ENCODE measurements around the gene TBL1Y.
"Not testable (repeated sequence)": the region's sequence is repeated elsewhere in the genome, so short reads cannot be mapped to it uniquely, and the experiment has no call there.

Gene TBL1Y

DNA sequence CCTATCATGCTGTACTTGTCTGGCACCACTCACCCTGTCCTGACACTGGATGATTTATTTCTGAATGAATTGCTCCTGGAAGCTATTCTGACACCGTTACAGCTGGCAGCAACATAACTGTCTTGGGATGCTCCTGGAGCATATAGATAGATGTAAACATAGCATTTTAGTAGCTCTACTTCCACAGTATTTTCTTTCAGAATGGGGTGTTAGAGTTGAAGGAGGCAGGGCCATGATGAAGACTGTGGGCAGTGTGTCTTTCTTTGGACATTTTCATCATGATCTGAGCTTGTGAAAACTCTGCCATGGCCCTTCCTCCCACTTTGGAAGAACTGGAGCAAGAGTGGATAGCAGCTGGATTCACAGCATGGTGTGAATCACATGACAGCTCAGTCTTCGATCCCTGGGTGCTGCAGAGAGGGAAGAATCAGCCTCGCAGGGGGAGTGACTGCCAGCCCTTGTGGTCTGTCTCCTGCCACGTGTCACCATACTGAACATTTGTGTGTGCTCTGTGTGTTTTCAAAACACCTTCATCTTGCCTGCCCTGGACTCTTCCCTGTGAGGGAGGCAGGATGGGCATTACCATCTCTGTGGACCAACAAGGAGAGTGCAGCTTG is 61.9 kb downstream of the TBL1Y start:
- no peak overlapping the region for H3K4me3 ChIP-seq (ENCODE audit: low read depth, low read length)

DNA sequence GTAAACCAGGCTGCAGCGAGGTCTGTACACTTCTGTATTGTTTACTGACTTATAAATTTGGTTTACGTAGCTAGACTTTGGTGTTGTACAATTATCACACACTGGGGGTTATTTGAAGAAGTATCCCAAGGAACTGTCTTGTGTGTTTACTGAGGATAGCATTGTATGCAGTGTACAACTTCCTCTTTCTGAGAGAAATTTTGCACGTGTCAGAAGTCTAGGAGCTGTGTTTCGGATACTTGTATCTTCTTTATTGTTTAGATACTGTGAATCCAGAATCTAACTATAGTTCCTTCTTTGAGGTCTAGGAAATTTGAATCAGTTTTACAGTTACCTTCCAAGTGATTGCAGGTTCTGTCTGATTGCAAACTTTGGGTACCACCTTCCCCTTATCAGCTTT is 64.5 kb downstream of the TBL1Y start:
- H3K4me3 ChIP-seq (ENCODE audit: low read depth, low read length) = no peak overlapping the region

DNA sequence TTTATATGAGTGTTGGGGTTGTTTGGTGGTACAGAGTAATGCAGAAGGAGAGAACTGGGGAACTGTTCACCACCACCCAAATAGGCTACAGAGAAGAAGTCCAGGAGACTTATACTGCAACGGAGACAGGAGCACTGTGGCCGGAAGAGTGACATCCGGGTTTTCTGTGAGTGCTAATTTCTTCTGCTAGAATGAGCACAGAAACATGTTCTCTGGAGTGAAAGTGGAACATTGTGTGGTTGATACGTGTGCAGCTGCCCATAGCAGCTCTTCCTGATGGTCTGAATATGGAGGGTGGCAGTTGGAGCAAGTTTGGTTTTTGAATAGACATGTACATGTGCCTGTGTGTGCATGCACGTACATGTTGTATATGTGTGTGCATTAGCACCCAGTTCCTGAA is 67.3 kb downstream of the TBL1Y start:
- no peak overlapping the region for H3K4me3 ChIP-seq (ENCODE audit: low read depth, low read length)

DNA sequence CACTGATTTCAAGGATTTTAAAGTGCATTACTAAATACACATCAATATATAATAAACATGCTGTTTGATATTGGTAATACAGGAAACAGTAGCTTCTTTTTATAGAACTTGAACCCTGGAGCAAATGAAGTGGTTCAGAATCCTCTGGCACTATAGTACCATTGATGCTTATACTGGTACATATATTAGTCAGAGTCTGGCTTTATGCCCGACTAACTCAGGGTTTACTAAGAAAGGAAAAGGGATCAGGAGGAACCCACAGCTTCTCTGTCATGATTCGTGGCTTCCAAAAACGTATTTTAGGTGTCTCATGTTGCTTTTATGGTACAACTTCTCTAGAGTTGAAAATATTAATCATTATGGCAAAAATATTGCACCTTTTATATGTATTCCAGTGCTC is 72.7 kb downstream of the TBL1Y start:
- H3K4me3 ChIP-seq (ENCODE audit: low read depth, low read length) = no peak overlapping the region

DNA sequence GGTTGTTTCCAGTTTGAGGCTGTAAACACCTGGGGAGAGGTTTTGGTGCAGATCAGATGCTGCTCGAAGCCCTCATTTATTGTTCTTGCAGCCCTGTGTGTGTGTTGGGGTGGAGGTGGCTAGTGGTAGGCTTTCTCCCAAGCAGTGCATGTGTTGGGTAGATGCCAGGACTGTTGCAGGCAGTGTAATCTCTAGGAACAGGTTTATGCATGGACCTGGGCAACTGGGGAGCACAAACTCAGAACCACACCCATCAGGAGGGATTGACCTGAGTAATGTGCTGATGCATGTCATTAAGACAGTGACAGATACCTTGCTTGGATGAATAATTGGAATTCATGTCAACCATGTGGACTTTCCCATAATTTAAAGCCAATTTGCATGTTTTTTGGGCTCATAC is 77.3 kb downstream of the TBL1Y start:
- H3K4me3 ChIP-seq (ENCODE audit: low read depth, low read length) = no peak overlapping the region

DNA sequence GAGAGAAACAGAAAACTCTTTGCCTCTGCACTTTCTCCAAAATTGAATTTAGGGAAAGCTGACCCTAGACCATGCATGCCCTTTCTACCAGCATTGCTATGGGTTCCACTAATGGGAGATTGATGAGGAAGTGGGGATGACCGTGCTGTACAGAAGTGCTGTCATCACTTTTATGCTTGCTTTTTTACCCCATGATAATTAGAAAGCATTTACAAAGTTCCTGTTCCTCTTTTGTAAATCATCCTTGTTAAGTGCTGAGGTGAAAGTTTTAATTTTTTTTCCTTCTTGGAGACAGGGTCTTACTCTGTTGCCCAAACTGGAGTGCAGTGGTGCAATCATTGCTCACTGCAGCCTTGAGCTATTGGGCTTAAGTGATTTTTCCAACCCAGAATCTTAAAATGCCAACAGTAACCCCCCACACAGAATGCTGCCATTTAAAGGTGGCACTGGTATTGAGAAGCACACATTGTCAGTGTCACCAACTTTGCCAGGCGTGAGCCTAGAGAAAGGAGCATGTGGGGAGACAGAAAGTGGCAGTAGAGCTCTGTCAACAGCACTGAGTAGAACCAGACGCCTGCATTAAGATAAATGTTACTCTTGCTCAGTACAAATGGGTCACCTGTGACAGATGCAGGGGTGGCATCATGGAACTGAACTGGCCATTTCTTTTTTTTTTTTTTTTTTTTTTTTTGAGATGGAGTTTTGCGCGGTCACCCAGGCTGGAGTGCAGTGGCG is 79.6 kb downstream of the TBL1Y start:
- no peak overlapping the region for H3K4me3 ChIP-seq (ENCODE audit: low read depth, low read length)

DNA sequence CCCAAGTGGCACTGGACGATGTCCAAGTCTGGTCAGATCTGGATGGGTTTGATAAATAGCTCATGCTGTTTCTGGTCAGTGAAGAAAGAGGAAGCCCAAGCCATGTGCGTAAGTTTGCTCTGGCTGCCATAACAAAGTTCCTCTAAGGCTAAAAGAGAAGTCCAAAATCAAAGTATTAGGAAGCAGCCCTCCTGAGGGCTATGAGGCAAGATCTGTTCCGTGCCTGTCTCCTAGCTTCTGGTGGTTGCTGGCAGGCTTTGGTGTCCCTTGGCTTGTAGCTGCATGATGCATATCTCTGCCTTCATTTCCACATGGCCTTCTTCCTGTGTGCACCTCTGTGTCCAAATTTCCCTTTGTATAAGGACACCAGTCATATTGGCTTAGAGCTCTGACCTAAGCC is 81.5 kb downstream of the TBL1Y start:
- H3K4me3 ChIP-seq (ENCODE audit: low read depth, low read length) = no peak overlapping the region

DNA sequence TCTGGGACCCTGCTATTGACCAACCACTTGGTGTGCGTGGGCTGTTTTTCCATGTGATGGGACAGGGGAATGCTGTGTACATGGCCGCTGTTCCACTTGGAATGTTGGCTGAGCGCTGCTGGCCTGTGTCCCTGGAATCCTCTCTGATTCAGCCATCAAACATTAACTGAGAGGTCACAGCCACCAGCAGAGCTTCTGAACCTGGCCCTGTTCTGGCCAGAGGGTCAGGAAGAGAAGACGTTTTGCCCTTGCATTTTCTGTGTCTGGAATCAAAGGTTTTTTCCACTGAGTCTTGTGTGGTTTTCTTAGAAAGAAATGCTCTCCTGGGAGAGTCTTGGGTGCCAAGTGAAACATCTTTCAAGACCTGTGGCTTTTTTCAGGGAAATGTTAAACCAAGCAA is 85.5 kb downstream of the TBL1Y start:
- H3K4me3 ChIP-seq (ENCODE audit: low read depth, low read length) = no peak overlapping the region

DNA sequence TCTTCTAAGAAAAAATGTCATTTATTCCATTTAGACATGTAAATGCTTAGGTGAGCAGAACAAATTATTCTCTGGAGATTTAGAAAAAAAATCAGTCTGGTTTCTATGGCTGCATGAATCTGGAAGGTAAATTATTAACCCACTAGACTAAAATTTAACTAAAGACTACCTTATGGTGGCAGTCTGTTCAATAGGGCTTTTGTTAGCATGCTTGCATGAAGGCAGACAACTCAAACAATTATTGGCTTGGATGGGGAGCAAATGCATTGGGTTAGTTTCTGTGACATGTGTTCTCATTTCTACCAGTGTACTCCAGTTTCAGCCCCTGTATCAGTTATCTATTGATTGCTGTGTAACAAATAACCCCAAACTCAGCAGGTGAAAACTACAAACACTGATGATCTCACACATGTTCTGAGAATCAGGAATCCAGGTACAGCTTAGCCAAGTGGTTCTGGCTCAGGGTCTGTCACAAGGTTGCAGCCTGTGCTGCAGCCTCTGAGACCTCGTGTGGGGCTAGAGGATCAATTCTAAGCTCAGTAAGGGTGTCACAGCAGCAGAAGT is 87.1 kb downstream of the TBL1Y start:
- H3K4me3 ChIP-seq (ENCODE audit: low read depth, low read length) = no peak overlapping the region

DNA sequence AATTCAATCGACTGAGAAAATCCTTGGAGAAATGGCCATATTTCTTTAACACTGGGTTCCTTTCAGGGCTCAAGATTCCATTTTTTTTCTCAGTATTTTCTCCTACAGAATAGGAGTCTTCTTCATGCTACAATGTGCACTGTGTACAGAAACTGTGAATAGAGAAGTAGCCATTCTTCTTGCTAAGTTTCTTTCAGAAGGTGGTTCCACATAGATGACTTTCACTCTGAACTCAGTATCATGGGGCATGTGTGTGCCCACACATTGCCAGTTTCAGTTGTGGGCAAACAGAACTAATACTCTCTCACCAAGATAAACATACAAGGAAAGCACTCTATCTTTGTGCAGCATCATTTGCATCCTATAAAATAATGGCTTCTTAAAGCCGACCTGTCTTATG is 89.4 kb downstream of the TBL1Y start:
- no peak overlapping the region for H3K4me3 ChIP-seq (ENCODE audit: low read depth, low read length)

DNA sequence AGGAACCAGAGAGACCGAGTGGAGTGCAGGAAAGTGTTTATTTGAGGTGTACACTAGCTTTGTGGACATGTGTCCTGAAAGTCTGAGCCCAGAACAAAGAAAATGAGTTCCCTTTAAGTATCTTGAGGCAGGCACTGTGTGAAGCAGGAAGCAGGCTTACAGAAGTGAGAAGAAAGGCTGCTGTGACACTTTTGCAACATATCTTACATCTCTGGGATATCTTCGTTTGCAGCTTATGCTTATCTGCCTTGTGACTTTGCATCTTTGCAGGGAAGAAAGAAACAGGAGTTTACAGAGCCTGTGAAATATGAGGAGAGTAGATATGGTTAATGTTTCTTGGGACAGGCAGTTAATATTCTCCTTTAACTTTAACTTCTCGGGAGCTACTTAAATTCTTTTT is 92.1 kb downstream of the TBL1Y start:
- no peak overlapping the region for H3K4me3 ChIP-seq (ENCODE audit: low read depth, low read length)

DNA sequence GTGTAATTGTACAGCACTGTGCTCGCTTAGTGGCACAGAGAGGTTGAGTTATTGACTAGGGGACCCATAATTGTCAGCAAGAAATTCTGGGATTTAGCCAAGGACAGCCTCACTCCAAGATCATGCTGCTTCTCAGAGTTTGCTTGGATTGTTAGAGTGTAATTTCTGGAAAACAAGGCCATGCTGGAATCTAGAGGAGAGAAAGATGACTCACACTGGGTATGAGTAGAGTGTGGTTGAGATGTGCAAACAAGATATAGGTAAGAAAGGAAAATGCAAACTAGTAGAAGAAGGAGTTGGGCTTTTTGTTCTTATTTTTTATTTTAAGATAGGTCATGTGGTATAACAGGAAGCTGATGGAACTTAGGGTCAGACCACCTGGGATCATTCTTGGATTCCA is 97.4 kb downstream of the TBL1Y start:
- H3K4me3 ChIP-seq (ENCODE audit: low read depth, low read length) = no peak overlapping the region

DNA sequence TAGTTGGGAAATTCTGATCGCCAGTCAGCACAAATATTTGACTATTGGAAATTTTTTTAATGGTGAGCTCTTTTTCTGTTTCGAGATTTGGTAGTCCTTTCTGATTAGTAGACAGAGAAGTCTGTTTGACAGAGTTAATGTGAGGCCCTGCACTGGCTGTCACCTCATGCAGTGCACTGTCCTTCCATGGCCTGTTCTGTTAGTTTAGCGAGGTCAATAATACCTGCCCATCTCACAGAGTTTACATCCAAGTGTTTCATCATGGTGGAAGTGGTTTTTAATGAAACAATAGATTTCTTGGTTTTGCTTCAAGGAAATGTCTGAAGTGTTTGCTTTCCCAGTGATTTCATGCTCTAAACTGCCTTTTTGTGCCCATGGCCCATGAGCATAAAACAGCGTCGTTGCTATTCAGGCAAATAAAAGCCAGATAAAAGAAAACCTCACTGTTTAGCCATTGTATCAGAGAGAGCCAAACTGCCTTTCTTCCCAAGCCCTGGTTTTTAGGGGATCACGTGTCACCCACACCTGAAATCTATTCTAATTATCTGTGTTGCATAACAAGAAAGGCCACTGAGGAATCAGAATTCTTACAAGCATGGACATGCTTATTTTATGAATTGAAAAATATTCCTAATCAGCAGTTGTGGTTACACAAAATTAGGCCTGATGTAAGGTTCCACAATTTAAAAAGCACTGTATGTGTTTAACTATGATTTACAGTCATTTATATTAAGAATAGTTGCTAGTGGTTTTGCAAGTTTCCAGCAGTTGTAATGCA is 98.3 kb downstream of the TBL1Y start:
- H3K4me3 ChIP-seq (ENCODE audit: low read depth, low read length) = no peak overlapping the region

DNA sequence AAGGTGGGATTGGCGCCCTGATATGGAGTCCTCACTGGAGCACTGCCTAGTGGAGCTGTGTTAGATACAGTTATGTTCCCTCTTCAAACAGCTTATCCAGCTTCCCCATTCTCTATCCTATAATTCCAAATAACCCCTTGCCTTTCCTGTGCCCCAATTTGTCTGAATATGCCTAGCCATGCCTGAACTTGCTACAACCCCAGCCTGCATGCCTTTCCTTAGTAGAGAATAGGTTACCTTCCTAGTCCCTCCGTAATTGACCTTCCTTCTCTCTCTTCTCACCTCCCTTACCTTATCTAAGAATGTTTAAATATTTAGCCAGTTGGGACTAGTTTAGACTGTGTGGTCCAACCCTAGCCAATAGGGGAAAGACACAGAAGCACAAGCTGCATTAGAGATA is 102.6 kb downstream of the TBL1Y start:
- no peak overlapping the region for H3K4me3 ChIP-seq (ENCODE audit: low read depth, low read length)

DNA sequence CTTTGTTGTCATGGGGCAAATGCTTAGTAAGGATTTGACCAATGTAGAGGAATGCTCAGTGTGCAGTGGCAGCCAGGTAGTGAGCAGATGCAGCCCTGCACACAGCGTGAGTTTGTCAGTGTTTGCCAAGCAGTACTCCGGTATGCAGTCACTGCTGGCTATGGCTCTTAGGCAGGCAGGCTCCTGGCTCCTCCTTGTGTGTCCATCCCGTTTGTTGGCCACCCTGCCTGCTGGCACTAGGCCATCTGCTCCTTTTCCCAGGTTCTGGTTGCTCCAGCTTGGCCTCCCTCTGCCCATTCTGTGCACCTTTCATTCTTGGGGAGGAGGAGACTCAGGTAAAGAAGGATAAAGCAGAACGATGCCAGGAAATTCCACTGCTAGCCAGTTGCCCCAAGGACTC is 106.0 kb downstream of the TBL1Y start:
- no peak overlapping the region for H3K4me3 ChIP-seq (ENCODE audit: low read depth, low read length)

DNA sequence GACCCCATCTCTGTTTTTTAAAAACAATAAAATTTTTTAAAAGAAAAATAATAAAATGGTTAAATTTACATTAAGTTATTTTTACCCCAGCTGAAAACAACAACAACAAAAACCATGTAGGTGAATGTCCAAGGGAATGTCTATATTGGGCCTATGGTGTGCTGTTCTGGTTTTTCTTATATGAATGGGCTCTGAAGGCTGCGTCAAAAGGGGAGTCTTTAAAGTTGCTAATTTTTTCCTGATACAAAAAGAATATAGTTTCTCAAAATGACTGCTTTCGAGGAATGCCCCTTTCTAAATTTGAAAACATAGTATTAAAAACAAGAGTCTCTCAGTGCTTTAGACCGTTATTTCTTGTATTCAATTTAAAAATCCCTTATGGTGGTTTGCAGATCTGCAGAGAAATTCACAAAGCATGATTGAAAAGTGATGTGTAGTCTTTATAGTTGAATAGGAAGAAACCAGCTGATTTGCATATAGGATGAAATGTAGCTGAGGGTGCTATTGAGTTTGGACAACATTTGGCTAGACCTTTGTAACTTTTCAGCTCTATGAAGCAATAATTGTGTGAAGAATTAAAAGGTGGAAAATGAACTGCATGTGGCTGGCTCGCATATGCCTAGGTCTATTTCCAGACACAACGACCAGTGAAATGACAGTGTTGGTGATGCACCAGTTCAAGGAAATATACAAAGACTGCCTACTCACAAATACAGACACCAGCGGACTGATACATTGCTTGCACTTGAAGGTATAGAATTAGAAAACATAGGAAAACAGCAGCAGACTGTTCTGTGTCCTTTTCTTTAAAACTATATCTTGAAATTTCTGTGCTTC is 107.0 kb downstream of the TBL1Y start:
- no peak overlapping the region for H3K4me3 ChIP-seq (ENCODE audit: low read depth, low read length)

DNA sequence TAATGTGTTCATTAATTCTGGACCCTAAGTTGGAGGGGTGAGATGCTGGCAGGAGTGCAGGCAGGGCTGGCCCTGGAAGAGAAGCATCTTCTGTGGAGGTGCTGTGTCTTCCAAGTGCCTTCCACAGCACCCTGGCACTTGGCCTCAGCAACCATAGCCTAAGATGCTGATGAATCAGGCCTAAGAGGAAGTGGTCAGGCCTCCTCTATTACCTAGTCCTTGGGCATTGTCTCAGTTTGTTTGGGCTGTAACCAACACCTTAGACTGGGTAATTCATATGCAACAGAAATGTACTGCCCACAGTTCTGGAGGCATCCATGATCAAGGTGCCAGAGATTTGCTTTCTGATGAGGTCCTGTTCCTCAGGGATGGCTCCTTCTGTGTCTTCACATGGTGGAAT is 128.5 kb downstream of the TBL1Y start:
- no peak overlapping the region for H3K4me3 ChIP-seq (ENCODE audit: low read depth, low read length)

DNA sequence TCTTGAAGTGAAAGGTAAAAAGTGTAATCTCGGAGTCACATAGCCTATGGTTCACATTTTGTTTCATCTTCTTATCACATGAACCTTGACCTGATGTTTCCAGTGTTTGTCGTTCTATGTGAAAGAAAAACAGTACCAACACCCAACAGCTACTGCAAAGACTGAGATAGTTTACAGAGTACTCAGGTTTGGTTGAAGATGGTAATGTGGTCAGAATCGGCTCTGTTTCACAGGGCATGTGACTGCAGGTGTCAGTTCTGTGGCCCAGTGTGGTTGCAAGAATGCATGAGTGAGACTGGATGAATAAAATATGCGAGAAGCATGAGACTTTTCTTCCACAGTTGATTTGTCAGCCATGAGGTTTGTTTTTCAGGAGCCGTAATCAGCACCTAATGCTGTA is 130.2 kb downstream of the TBL1Y start:
- H3K4me3 ChIP-seq (ENCODE audit: low read depth, low read length) = no peak overlapping the region

DNA sequence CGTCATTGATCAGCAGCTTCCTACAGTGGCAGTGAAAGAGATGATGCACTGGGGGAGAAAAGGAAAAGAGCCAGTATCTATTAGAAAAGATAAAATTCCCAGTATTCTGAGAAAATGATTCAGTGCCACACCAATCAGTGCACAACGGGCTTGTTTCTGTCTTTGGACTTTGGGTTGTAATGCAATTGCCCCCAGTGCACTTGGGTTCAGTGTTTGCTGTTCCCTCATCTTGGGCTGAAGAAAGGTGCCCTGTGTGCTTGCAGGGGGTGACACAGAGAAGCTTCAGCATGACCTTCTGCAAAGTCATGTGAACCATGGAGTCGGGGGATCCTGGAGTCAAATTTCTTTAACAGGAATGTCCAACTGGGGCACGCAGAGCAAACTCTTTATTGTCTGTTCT is 131.5 kb downstream of the TBL1Y start:
- H3K4me3 ChIP-seq (ENCODE audit: low read depth, low read length) = no peak overlapping the region

DNA sequence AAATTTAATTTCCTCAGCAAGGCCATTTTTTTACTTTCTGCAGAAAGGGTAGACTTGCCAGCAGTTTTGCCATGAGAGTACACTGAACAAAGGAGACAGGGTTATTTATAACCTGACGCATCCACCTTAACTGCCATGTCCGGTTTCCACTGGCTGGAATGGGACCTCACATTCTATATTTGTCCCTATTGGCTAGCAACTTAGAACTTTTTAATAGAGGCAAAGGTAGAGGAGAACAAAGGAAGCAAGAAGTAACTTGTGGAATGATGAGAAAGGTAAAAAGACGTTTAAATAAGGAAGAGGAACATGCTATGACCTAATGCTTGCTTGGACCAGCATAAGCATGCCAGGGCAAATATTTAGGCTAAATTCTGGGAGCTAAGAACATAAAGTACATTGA is 142.0 kb downstream of the TBL1Y start:
- H3K4me3 ChIP-seq (ENCODE audit: low read depth, low read length) = not testable (repeated sequence)

DNA sequence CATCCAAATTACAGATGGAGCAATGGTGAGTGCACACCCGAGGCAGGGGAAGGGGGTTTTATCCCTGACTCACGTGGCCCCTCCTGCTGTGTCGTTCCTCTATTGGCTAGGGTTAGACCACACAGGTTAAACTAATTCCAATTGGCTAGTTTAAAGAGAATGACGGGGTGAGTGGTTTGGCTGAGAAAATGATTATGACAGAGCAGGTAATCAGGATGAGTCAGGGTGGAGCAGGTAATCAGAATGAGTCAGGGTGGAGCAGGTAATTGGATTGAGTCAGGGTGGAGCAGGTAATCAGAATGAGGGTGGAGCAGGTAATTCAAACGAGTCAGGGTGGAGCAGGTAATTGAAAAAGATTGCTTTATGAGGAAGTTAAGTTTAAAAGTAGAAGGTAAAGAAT is 146.4 kb downstream of the TBL1Y start:
- no peak overlapping the region for H3K4me3 ChIP-seq (ENCODE audit: low read depth, low read length)

All from iPS-11a (cell line).